ENCODE data around the gene PLS3. TPM values are rescaled to one million over a fixed set of nuclear protein-coding genes. Genes with fewer than 3 reads are reported as not detected.
A peak's percentile ranks its signal among the peaks of the same experiment; 100 is the strongest.

Gene PLS3
- total RNA-seq, 4 donors from 2014 or later: 129 to 202 (median 171) TPM

DNA sequence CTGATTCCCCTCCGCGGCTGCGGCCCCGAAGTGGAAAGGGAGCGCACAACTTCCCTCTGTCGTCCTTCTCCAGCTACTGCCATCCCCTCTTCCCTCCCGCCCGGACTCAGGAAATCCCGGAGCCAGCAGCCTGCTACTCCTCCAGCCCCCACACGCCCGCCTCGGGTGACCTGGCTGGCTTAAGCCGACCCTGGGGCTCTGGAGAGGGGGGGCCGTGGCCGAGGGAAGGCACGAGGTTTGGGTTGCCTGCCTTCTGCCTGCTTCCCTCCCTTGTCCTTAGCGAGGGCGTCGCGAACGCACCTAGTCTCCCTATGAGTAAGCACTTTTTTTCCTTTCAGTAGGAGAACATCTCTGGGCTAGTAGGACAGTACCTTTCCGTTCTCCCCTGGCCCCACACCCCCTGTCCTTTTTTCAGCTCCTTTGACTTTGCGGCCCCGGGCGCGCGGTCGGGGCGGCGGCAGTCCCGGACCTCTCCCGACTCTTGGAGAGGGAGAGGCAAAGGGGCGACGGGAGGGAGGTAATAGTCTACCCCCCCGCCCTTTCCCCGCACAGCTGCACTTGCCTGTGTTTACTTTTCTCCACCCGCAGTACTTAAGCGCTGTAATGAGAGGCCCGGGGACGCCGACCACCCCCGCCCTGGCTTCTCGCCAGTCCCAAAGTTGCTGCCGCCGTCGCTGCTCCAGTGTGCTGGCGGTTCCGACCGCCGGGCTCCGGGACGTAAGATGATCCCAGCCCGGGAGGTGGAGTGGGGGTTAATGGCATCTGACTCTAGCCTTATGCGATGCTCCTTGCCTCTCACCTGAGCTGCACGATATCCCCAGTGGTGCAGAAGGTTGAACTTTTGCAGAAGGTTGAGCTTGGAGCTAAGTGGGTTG is 868 bp downstream of the PLS3 start:
- H3K4me3 ChIP-seq (ENCODE audit: low read depth, poor library complexity, severe bottlenecking): peak overlapping the region; percentile 47
- WGBS, 2 donors: 2% methylated on average over 15 to 55 of the region's 55 CpGs
- intact Hi-C loops (cut with DNase I; ENCODE audit: low total_unique reads): no loop called here
- DNase-seq (ENCODE audit: low spot score in 2 of 2): peak; percentile 39 to 91
- no peak for TF ChIP-seq POLR2A (IDR thresholded peaks at IDR 0.05)
- TF ChIP-seq, protein P1, sequence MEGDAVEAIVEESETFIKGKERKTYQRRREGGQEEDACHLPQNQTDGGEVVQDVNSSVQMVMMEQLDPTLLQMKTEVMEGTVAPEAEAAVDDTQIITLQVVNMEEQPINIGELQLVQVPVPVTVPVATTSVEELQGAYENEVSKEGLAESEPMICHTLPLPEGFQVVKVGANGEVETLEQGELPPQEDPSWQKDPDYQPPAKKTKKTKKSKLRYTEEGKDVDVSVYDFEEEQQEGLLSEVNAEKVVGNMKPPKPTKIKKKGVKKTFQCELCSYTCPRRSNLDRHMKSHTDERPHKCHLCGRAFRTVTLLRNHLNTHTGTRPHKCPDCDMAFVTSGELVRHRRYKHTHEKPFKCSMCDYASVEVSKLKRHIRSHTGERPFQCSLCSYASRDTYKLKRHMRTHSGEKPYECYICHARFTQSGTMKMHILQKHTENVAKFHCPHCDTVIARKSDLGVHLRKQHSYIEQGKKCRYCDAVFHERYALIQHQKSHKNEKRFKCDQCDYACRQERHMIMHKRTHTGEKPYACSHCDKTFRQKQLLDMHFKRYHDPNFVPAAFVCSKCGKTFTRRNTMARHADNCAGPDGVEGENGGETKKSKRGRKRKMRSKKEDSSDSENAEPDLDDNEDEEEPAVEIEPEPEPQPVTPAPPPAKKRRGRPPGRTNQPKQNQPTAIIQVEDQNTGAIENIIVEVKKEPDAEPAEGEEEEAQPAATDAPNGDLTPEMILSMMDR (IDR thresholded peaks at IDR 0.05): no peak

DNA sequence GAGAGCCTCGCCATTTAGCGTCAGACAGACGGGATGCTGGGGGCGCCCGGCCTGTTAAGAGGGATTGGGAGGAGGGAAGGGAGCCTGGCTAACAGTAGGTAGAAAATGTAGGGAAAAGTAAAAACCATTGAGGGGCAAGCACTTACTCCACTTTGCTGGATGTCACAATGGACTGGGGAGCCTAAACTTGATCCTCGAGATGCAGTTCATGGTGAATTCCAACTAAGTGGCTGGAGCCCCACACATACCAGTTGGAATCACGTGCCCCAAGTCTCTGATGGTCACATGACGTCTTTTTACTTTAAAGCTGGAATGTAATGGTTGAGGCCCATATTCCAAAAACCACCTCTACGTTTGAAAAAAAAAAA is 1.5 kb downstream of the PLS3 start:
- TF ChIP-seq, protein P1 (IDR thresholded peaks at IDR 0.05): no peak
- no peak for TF ChIP-seq POLR2A (IDR thresholded peaks at IDR 0.05)
- peak overlapping the region; percentile 47 for H3K4me3 ChIP-seq (ENCODE audit: low read depth, poor library complexity, severe bottlenecking)
- intact Hi-C loops (cut with DNase I; ENCODE audit: low total_unique reads): no loop called here
- no peak for DNase-seq (ENCODE audit: low spot score in 2 of 2)
- WGBS, 2 donors: 3 to 8% methylated on average over 9 of the region's 9 CpGs

DNA sequence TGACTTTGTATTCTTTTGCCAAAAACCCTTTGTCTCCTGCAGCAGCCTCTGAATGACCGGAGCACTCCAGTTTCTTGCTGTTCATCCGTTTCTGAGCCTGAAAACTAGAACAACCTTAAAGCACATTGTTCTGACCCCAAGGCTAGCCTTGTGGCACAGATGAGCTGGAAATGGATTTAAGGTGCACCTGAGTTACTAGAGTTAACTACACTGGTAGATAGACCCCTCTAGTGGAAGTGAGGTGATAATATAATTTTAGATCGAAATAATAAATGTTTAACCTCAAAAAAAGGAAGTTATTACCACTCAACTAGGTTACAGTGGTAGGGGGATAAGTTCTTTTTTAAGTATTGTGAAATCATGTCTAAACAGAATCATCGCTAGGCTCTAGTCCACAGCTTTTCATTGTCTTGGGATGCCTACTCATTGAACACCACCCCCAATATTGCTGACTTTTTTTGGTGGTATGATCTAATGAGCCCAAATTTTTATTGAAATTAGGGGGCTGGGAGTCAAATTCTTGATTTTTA is 2.7 kb downstream of the PLS3 start:
- DNase-seq (ENCODE audit: low spot score in 2 of 2): no peak
- intact Hi-C loops (cut with DNase I; ENCODE audit: low total_unique reads): no loop called here
- 53 to 54% methylated on average over 4 of the region's 4 CpGs for WGBS, 2 donors
- no peak overlapping the region for H3K4me3 ChIP-seq (ENCODE audit: low read depth, poor library complexity, severe bottlenecking)
- TF ChIP-seq, protein P1 (IDR thresholded peaks at IDR 0.05): no peak
- no peak for TF ChIP-seq POLR2A (IDR thresholded peaks at IDR 0.05)

DNA sequence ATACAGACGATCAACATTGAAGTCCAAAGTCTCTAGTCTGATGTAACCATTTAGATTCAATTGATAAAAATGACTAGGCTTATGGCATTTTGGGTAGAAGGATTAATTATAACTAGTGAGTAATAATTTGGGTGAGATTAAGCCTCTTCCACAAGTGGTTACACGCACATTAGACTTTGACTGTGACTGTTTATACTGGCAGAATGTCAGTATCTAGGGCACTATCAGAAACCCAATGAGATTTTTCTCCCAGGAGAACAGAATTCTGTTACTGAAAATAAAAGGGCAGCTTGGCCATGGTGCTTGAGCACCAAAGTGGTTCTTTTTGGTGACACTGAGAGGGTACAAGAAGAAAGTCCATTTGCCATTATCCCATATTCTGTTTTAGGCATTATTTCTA is 3.3 kb downstream of the PLS3 start:
- 38 to 40% methylated on average over 2 of the region's 2 CpGs for WGBS, 2 donors
- no peak for DNase-seq (ENCODE audit: low spot score in 2 of 2)
- no peak overlapping the region for H3K4me3 ChIP-seq (ENCODE audit: low read depth, poor library complexity, severe bottlenecking)
- intact Hi-C loops (cut with DNase I; ENCODE audit: low total_unique reads): no loop called here
- TF ChIP-seq, protein P1 (IDR thresholded peaks at IDR 0.05): no peak
- TF ChIP-seq POLR2A (IDR thresholded peaks at IDR 0.05): no peak

DNA sequence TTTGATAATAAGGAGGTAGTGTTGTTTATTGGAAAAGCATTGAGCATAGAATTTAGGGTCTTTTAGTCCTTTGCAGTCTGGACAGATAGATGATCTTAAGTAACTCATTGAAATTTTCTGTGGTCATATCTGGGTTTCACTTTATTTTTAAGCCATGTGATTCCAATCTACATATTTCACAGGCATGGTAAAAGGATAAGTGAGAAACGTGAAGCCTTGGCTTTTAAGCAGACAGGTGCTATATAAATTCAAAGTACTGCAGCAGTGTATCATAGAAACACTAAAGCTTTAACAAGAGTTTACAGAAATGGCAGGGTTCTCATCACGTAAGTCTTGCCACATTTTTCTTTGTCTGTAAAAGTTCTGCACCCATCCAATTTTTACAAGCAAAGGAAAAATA is 4.9 kb downstream of the PLS3 start:
- intact Hi-C loops (cut with DNase I; ENCODE audit: low total_unique reads): no loop called here
- 36 to 49% methylated on average over 2 of the region's 2 CpGs for WGBS, 2 donors
- TF ChIP-seq, protein P1 (IDR thresholded peaks at IDR 0.05): no peak
- no peak for TF ChIP-seq POLR2A (IDR thresholded peaks at IDR 0.05)

More for the DNA sequence above, 4.9 kb downstream of the PLS3 start:
- DNase-seq (ENCODE audit: low spot score in 2 of 2): no peak
- no peak overlapping the region for H3K4me3 ChIP-seq (ENCODE audit: low read depth, poor library complexity, severe bottlenecking)

All from lower leg skin (tissue), 4 donors.